D721Med (cell line): Measurements from ENCODE around the gene CRX.
"Not testable (repeated sequence)": the region's sequence is repeated elsewhere in the genome, so short reads cannot be mapped to it uniquely, and the experiment has no call there.

Experiments
- DNase-seq: peaks from one replicate; pipeline ENCODE4 v3.0.0; 2011; ENCODE audit warnings: low spot score; ENCODE audit not compliant: insufficient read length
- FAIRE-seq: peaks from 2 replicates; lab custom pipeline; 2011; peaks lifted over from hg19 to GRCh38; lab: Jason Lieb, UNC
- TF ChIP-seq, protein P1 (sequence below): IDR thresholded peaks from 2 replicates; pipeline ENCODE4 v1.5.1; 2012; ENCODE audit warnings: mild to moderate bottlenecking, control low read depth; ENCODE audit not compliant: insufficient read depth; ENCODE audit errors: missing control alignments

CRX gene

DNA sequence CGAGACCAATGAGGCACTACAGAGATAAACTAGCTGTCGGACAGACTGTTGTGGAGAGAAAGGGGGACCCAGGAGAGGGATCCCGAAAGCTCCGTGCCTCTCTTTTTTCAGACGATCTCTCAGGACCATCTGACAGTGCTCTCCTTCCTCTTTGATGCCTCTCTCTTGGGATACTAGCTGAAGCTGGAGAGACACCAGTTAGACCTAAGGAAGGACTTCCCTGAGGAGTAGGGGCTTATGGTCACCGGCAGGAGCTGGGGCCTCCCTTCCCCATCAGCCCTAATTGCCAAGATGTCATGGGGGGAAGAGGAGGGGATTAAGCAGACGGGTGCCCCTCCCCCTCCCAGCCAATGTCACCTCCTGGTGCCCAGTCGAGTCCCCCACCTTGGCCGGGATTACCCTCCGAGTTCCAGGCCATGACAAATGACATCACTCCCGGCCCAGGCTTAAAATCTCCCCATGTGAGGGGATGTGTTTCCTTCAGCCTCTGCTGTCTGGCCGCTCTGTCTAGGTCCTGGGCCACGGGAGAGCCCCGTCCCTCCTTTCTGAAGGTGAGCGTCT, at the start of gene CRX:
Gene CRX (plus strand): TSS at position 478 of the 561 bp plus-strand sequence. CDS start 12,507 bp downstream, outside the sequence.
- DNase-seq (peak; percentile 73), FAIRE-seq (peak; percentile 77)
- TF ChIP-seq, protein P1, sequence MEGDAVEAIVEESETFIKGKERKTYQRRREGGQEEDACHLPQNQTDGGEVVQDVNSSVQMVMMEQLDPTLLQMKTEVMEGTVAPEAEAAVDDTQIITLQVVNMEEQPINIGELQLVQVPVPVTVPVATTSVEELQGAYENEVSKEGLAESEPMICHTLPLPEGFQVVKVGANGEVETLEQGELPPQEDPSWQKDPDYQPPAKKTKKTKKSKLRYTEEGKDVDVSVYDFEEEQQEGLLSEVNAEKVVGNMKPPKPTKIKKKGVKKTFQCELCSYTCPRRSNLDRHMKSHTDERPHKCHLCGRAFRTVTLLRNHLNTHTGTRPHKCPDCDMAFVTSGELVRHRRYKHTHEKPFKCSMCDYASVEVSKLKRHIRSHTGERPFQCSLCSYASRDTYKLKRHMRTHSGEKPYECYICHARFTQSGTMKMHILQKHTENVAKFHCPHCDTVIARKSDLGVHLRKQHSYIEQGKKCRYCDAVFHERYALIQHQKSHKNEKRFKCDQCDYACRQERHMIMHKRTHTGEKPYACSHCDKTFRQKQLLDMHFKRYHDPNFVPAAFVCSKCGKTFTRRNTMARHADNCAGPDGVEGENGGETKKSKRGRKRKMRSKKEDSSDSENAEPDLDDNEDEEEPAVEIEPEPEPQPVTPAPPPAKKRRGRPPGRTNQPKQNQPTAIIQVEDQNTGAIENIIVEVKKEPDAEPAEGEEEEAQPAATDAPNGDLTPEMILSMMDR = no peak

DNA sequence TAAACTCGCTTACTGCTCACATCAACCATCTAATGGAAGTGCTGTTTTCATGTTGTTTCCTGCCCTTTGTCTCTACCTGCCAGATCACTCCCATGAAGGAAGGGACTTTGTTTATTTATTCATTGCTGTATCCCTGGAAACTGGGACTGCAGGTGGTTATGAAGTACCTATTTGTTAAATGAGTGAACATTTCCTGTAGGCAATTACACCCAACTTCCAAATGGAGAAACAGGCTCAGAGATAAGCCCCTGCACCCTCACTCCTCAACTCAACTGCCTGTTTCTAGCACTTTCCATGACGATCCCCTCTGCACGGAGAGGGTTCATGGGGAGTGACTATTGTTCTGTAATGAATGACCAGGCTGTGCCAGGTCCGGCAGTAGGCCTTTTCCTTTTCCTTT, 45.2 kb upstream of the CRX start:
- TF ChIP-seq, protein P1 = no peak
- DNase-seq = no peak
- FAIRE-seq = no peak

DNA sequence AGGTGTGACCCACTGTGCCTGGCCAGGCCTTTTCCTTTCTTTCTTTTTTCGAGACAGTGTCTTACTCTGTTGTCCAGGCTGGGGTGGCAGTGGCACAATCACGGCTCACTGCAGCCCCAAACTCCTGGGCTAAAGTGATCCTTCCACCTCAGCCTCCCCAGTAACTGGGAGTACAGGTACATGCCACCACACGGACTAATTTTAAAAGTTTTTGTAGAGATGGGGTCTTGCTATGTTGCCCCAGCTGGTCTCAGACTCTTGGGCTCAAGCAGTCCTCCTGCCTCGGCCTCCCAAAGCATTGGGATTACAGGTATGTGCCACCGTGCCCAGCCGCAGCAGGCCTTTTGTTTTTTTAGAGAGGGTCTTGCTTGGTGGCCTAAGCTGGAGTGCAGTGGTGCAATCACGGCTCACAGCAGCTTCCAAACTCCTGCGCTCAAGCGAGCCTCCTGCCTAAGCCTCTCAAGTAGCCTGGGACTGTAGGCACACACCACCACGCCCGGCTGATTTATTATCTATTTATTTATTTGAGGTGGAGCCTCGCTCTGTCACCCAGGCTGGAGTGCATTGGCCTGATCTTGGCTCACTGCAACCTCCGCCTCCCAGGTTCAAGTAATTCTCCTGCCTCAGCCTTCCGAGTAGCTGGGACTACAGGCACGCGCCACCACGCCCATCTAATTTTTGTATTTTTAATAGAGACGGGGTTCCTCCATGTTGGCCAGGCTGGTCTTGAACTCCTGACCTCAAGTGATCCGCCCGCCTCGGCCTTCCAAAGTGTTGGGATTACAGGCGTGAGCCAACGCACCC, 44.3 kb upstream of the CRX start:
- not testable (repeated sequence) for FAIRE-seq, DNase-seq

GRCh38 chr19:47778049-47778953, 43.4 kb upstream of the CRX start, which contains the start of gene SELENOW:
Gene SELENOW, plus strand, starts transcription at chr19:47778703. Its CDS starts 83 bp downstream, at chr19:47778786.
- FAIRE-seq = no peak
- DNase-seq = peak; percentile 91

GRCh38 chr19:47778954-47779351, 42.8 kb upstream of the CRX start:
- no peak for FAIRE-seq
- TF ChIP-seq, protein P1 = no peak
- DNase-seq = no peak

More at GRCh38 chr19:47778049-47778953, 43.4 kb upstream of the CRX start, which contains the start of gene SELENOW:
- TF ChIP-seq, protein P1 = no peak

DNA sequence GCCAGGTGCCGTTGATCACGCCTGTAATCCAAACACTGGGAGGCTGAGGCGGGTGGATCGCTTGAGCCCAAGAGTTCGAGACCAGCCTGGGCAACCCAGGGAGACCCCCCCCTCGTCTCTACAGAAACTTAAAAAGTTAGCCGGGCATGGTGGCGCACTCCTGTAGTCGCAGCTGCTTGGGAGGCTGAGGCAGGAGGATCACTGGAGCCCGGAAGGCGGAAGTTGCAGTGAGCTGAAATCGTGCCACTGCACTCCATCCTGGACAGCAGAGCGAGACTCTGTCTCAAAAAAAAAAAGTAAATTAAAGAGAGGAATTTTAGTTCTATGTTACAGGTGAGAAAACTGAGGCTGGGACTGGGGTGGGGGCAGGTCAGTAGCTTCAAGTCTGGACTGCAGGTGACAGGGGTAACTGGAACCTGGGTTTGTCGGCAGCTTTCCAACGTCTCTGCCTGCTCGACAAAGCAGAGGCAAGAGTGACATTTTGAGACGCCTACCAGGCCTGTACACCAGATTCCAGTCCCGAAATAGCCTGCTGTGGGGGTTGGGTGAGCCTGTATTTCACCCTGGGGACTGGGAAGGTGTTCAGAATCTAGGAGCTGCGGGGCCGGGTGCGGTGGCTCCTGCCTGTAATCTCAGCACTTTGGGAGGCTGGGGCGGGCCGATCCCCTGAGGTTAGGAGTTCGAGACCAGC, 42.1 kb upstream of the CRX start:
- TF ChIP-seq, protein P1 = no peak
- FAIRE-seq (no peak), DNase-seq (no peak)

- FAIRE-seq (no peak), DNase-seq (no peak)
- TF ChIP-seq, protein P1 = no peak
Measured at GRCh38 chr19:47780215-47780551, 41.6 kb upstream of the CRX start.
